Nephron progenitor cell (in vitro differentiated cells): ENCODE results near the gene KPNA3.
"Not testable (repeated sequence)": the region's sequence is repeated elsewhere in the genome, so short reads cannot be mapped to it uniquely, and the experiment has no call there.

Source experiments
- DNase-seq: peaks from one replicate; pipeline ENCODE4 v3.0.0; 2021
- H3K27ac Mint-ChIP-seq: 2 replicates; pipeline ENCODE4 v1.8.0; 2021; ENCODE audit warnings: mild to moderate bottlenecking, moderate library complexity, mixed read lengths
- H3K27me3 Mint-ChIP-seq: 2 replicates; pipeline ENCODE4 v1.8.0; 2021; ENCODE audit warnings: mild to moderate bottlenecking, low read depth, mixed read lengths; ENCODE audit not compliant: poor library complexity
- H3K36me3 Mint-ChIP-seq: 2 replicates; pipeline ENCODE4 v1.8.0; 2021; ENCODE audit warnings: low read depth, mixed read lengths
- H3K4me1 Mint-ChIP-seq: 2 replicates; pipeline ENCODE4 v1.8.0; 2021; ENCODE audit warnings: mixed read lengths
- H3K4me3 Mint-ChIP-seq: 2 replicates; pipeline ENCODE4 v1.8.0; 2021; ENCODE audit warnings: mild to moderate bottlenecking, moderate library complexity, mixed read lengths
- H3K9me3 Mint-ChIP-seq: 2 replicates; pipeline ENCODE4 v1.8.0; 2021; ENCODE audit warnings: mild to moderate bottlenecking, moderate library complexity, mixed read lengths
- CTCF ChIP-seq: fragments of 200-600 bp; sonication (generic); IDR thresholded peaks from 2 replicates; pipeline ENCODE4 v1.5.0; 2021; ENCODE audit warnings: antibody characterized with exemption

KPNA3 gene

GRCh38 chr13:49811527-49811908 lies 19.0 kb upstream of the KPNA3 start:
- no peak for TF ChIP-seq CTCF
- H3K27ac Mint-ChIP-seq = no peak overlapping the region
- peaks cover 6% of the 10 kb centered on the region for H3K9me3 Mint-ChIP-seq
- H3K36me3 Mint-ChIP-seq = no peaks in the 10 kb centered on the region
- DNase-seq = no peak
- H3K4me3 Mint-ChIP-seq = no peak overlapping the region
- H3K27me3 Mint-ChIP-seq = peaks cover 30% of the 10 kb centered on the region
- H3K4me1 Mint-ChIP-seq = peaks cover 26% of the 10 kb centered on the region

GRCh38 chr13:49810567-49811526 lies 18.4 kb upstream of the KPNA3 start:
- H3K27ac Mint-ChIP-seq = no peak overlapping the region
- DNase-seq = no peak
- no peak for TF ChIP-seq CTCF

GRCh38 chr13:49807681-49808080 lies 15.2 kb upstream of the KPNA3 start:
- no peak for TF ChIP-seq CTCF
- Mint-ChIP-seq H3K27ac (no peak overlapping the region), H3K27me3 (peaks cover 22% of the 10 kb centered on the region), H3K9me3 (peaks cover 6% of the 10 kb centered on the region), H3K4me3 (no peak overlapping the region), H3K4me1 (peaks cover 27% of the 10 kb centered on the region), H3K36me3 (no peaks in the 10 kb centered on the region)
- DNase-seq = no peak

More at GRCh38 chr13:49810567-49811526, 18.4 kb upstream of the KPNA3 start:
- H3K4me1 Mint-ChIP-seq = peaks cover 28% of the 10 kb centered on the region
- no peaks in the 10 kb centered on the region for H3K36me3 Mint-ChIP-seq
- H3K4me3 Mint-ChIP-seq = no peak overlapping the region
- H3K27me3 Mint-ChIP-seq = peaks cover 25% of the 10 kb centered on the region
- peaks cover 6% of the 10 kb centered on the region for H3K9me3 Mint-ChIP-seq

- H3K36me3 Mint-ChIP-seq = no peaks in the 10 kb centered on the region
- no peak for DNase-seq
- H3K9me3 Mint-ChIP-seq = peaks cover 6% of the 10 kb centered on the region
- TF ChIP-seq CTCF = no peak
- peaks cover 21% of the 10 kb centered on the region for H3K4me1 Mint-ChIP-seq
- no peak overlapping the region for H3K4me3 Mint-ChIP-seq
- peaks cover 22% of the 10 kb centered on the region for H3K27me3 Mint-ChIP-seq
- no peak overlapping the region for H3K27ac Mint-ChIP-seq
These were observed 13.6 kb upstream of the KPNA3 start for GRCh38 chr13:49806126-49806536.

- H3K36me3 Mint-ChIP-seq, DNase-seq, H3K4me3 Mint-ChIP-seq, H3K27ac Mint-ChIP-seq, H3K9me3 Mint-ChIP-seq: not testable (repeated sequence)
- peaks cover 12% of the 10 kb centered on the region for H3K27me3 Mint-ChIP-seq
- peaks cover 12% of the 10 kb centered on the region for H3K4me1 Mint-ChIP-seq
These were observed 10.6 kb upstream of the KPNA3 start for GRCh38 chr13:49803047-49803446.

- peaks cover 6% of the 10 kb centered on the region for H3K4me1 Mint-ChIP-seq
- DNase-seq = no peak
- no peaks in the 10 kb centered on the region for H3K9me3 Mint-ChIP-seq
- no peak overlapping the region for H3K27ac Mint-ChIP-seq
- peaks cover 14% of the 10 kb centered on the region for H3K27me3 Mint-ChIP-seq
- no peak for TF ChIP-seq CTCF
- H3K4me3 Mint-ChIP-seq = no peak overlapping the region
- no peaks in the 10 kb centered on the region for H3K36me3 Mint-ChIP-seq
These were observed 9.9 kb upstream of the KPNA3 start for GRCh38 chr13:49802426-49802825.
